HG03342 (cell line): Measurements from ENCODE around the gene ZNF200.

Source experiments
- ATAC-seq: cut with Tn5 transposase; IDR thresholded peaks from one replicate; pipeline ENCODE4 v1.9.1; 2021; ENCODE audit warnings: mild to moderate bottlenecking, moderate library complexity; ENCODE audit not compliant: unreplicated experiment

Gene ZNF200

GRCh38 chr16:3179651-3180050, 55.3 kb downstream of the ZNF200 start:
- no peak for ATAC-seq

- ATAC-seq: no peak
Observed at GRCh38 chr16:3175157-3176093, 59.5 kb downstream of the ZNF200 start.

GRCh38 chr16:3174618-3175148, 60.3 kb downstream of the ZNF200 start:
- ATAC-seq: no peak

- ATAC-seq: no peak
Observed at GRCh38 chr16:3173892-3174617, 60.9 kb downstream of the ZNF200 start.
